CD14-positive monocyte (primary cell): ENCODE data around the gene IL17RA. TPM values are rescaled to one million over a fixed set of nuclear protein-coding genes. Genes with fewer than 3 reads are reported as not detected.

Experiments
- DNase-seq, 3 donors: peaks; one replicate each; pipeline ENCODE4 v3.0.0-alpha.2; 2011 to 2022
- H2AFZ ChIP-seq: 2 replicates; pipeline ENCODE4 v1.6.0; 2012; ENCODE audit warnings: mild to moderate bottlenecking, low read depth, low read length, inconsistent platforms; ENCODE audit not compliant: insufficient read depth, poor library complexity, severe bottlenecking
- H3K27ac ChIP-seq, 2 donors: 1 replicate in 1 of 2; 2 replicates in 1 of 2; pipeline ENCODE4 v1.5.1; 2012 to 2013; ENCODE audit warnings: low read length in 2 of 2, control low read depth in 1 of 2, inconsistent platforms in 1 of 2, low read depth in 1 of 2, mild to moderate bottlenecking in 1 of 2
- H3K27me3 ChIP-seq, 2 donors: one replicate each; pipeline versions ENCODE4 v1.6.0 to v1.6.1; 2011 to 2013; ENCODE audit warnings: low read length in 2 of 2; ENCODE audit not compliant: control insufficient read depth in 2 of 2, insufficient read depth in 2 of 2
- H3K36me3 ChIP-seq, 2 donors: replicated peaks in 1 of 2; 1 replicate in 1 of 2; 2 replicates in 1 of 2; pipeline versions ENCODE4 v1.5.1 to v1.6.1; 2012 to 2013; ENCODE audit warnings: low read length in 2 of 2, control low read depth in 1 of 2, inconsistent platforms in 1 of 2, mild to moderate bottlenecking in 1 of 2; ENCODE audit not compliant: insufficient read depth in 2 of 2, control insufficient read depth in 1 of 2
- H3K4me1 ChIP-seq, 2 donors: 1 replicate in 1 of 2; 2 replicates in 1 of 2; pipeline versions ENCODE4 v1.5.1 to v1.6.1; 2012 to 2013; ENCODE audit warnings: low read length in 2 of 2, control low read depth in 1 of 2, inconsistent platforms in 1 of 2, mild to moderate bottlenecking in 1 of 2, moderate library complexity in 1 of 2; ENCODE audit not compliant: insufficient read depth in 2 of 2, control insufficient read depth in 1 of 2
- H3K4me2 ChIP-seq: replicated peaks from 2 replicates; pipeline ENCODE3; 2012; ENCODE audit warnings: low read length, moderate library complexity, mild to moderate bottlenecking; ENCODE audit not compliant: poor library complexity, severe bottlenecking; ENCODE audit errors: extremely low read depth
- H3K4me3 ChIP-seq, 3 experiments: fragments of 200-600 bp in 1 of 3; sonication (generic) in 1 of 3; replicated peaks in 1 of 3; 1 replicate in 2 of 3; 2 replicates in 1 of 3; pipeline ENCODE4 v1.5.1; 2011 to 2013; ENCODE audit warnings: low read length in 3 of 3, mild to moderate bottlenecking in 3 of 3, control low read depth in 2 of 3, low read depth in 2 of 3, inconsistent platforms in 1 of 3, moderate library complexity in 1 of 3
- H3K79me2 ChIP-seq: 2 replicates; pipeline ENCODE4 v1.6.0; 2012; ENCODE audit warnings: mild to moderate bottlenecking, control low read depth, inconsistent platforms, low read length, moderate library complexity; ENCODE audit not compliant: insufficient read depth
- H3K9ac ChIP-seq: 2 replicates; pipeline ENCODE4 v1.6.0; 2017; ENCODE audit warnings: low read length, mild to moderate bottlenecking; ENCODE audit not compliant: insufficient read depth, poor library complexity, severe bottlenecking
- H3K9me3 ChIP-seq, 2 donors: replicated peaks in 1 of 2; 1 replicate in 1 of 2; 2 replicates in 1 of 2; pipeline versions ENCODE4 v1.5.1 to v1.6.1; 2012 to 2013; ENCODE audit warnings: low read length in 2 of 2, control low read depth in 1 of 2; ENCODE audit not compliant: control insufficient read depth in 1 of 2, insufficient read depth in 1 of 2
- H4K20me1 ChIP-seq: 2 replicates; pipeline ENCODE4 v1.6.0; 2012; ENCODE audit warnings: mild to moderate bottlenecking, low read length, control low read depth, moderate library complexity; ENCODE audit not compliant: insufficient read depth
- H3K27ac Mint-ChIP-seq, 7 donors: one replicate each; pipeline ENCODE4 v1.8.0; 2020; ENCODE audit warnings: mild to moderate bottlenecking in 7 of 7, mixed read lengths in 7 of 7, moderate library complexity in 6 of 7, inconsistent platforms in 2 of 7
- H3K27me3 Mint-ChIP-seq, 3 donors: one replicate each; pipeline ENCODE4 v1.8.0; 2021 to 2022; ENCODE audit warnings: low read depth in 3 of 3, mild to moderate bottlenecking in 3 of 3, mixed read lengths in 3 of 3, moderate library complexity in 3 of 3, inconsistent platforms in 1 of 3
- H3K36me3 Mint-ChIP-seq, 2 donors: one replicate each; pipeline ENCODE4 v1.8.0; 2020; ENCODE audit warnings: mixed read lengths in 2 of 2, inconsistent platforms in 1 of 2, mild to moderate bottlenecking in 1 of 2
- H3K4me1 Mint-ChIP-seq: one replicate; pipeline ENCODE4 v1.8.0; 2020; ENCODE audit warnings: mild to moderate bottlenecking, mixed read lengths
- H3K4me3 Mint-ChIP-seq, 2 donors: one replicate each; pipeline ENCODE4 v1.8.0; 2020; ENCODE audit warnings: mild to moderate bottlenecking in 2 of 2, mixed read lengths in 2 of 2, moderate library complexity in 1 of 2
- H3K9me3 Mint-ChIP-seq, 7 donors: one replicate each; pipeline ENCODE4 v1.8.0; 2020 to 2022; ENCODE audit warnings: mixed read lengths in 7 of 7, mild to moderate bottlenecking in 6 of 7, moderate library complexity in 6 of 7, inconsistent platforms in 2 of 7
- WGBS: methylation state at CpG from one replicate; pipeline ENCODE4 v1.1.5; 2013; ENCODE audit warnings: missing lambda C conversion rate; ENCODE audit not compliant: insufficient coverage; 5-methylcytosine and 5-hydroxymethylcytosine counted together
- intact Hi-C, 2 donors: fragments of 100-400 bp; cut with micrococcal nuclease; formaldehyde crosslinking; loops; one replicate each; pipeline versions ENCODE4 v1.15.0 to v1.15.1; 2023
- polyA plus RNA-seq, 3 donors: library from polyadenylated mRNA; depleted of rRNA in 1 of 3; unstranded in 2 of 3; stranded (reverse) in 1 of 3; fragments of 300-500 nt in 2 of 3; fragments of >200 nt in 1 of 3; fragmentation: Illumina TruSeq in 2 of 3; gene quantifications; 1 replicate in 2 of 3; 2 replicates in 1 of 3; pipeline ENCODE4 v1.2.3, GENCODE V29; 2012 to 2021
- TF ChIP-seq, protein P1 (sequence below): fragments of 200-600 bp; IDR thresholded peaks from one replicate; pipeline ENCODE4 v1.8.0; 2022; ENCODE audit warnings: antibody characterized with exemption, mild to moderate bottlenecking

Gene IL17RA
- polyA plus RNA-seq, 3 donors, result 68.3 to 118 (median 96.7) TPM

DNA sequence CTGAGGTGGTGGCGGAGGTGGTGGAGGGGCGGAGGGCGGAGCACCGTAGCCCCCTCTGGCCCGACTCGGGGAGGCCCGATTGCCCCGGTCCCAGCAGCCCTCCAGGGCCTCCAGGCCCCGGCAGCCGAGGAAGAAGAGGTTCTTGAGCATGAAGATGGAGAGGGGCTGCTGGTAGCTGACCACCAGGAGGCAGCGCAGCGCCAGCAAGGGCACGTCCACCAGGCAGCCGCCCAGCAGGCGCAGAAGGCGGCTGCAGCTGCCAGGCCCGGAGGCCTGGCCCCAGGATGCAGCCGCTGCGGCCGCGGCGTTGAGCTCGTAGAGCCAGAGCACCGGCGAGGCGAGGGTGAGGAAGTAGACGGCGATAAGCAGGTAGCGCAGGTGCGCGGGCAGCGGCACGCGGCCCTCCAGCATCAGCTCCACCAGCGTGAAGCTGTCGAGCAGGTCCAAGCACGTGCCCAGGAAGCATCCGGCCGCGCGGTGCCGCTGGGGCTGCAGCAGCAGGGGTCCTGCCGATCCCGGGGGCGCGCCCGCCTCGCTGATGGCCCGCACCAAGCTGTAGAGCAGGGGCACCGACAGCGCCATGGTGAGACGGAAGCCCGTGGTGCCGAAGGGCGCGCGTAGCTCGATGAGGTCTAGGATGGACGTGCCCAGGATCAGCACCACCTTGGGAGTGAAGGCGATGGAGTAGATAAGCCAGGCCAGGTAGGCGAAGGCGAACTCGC, 34.8 kb downstream of the IL17RA start:
- Histone ChIP-seq H3K36me3 (peaks cover 0 to 2% of the 10 kb centered on the region in 2 donors), H3K27me3 (peaks cover 3 to 8% of the 10 kb centered on the region in 2 donors), H3K9ac (peak overlapping the region; percentile 27), H4K20me1 (peaks cover 45% of the 10 kb centered on the region), H3K4me1 (peaks cover 62 to 67% of the 10 kb centered on the region in 2 donors), H3K79me2 (peaks cover 31% of the 10 kb centered on the region), H3K27ac (no peak overlapping the region), H2AFZ (no peak overlapping the region), H3K4me2 (peak overlapping the region; percentile 86), H3K4me3 (peak overlapping the region; percentile 10 to 79 (median 37)), H3K9me3 (no peaks in the 10 kb centered on the region)
- peak; percentile 40 to 63 (median 52) for DNase-seq
- H3K4me1 Mint-ChIP-seq, result peaks cover 63% of the 10 kb centered on the region
- TF ChIP-seq, protein P1, sequence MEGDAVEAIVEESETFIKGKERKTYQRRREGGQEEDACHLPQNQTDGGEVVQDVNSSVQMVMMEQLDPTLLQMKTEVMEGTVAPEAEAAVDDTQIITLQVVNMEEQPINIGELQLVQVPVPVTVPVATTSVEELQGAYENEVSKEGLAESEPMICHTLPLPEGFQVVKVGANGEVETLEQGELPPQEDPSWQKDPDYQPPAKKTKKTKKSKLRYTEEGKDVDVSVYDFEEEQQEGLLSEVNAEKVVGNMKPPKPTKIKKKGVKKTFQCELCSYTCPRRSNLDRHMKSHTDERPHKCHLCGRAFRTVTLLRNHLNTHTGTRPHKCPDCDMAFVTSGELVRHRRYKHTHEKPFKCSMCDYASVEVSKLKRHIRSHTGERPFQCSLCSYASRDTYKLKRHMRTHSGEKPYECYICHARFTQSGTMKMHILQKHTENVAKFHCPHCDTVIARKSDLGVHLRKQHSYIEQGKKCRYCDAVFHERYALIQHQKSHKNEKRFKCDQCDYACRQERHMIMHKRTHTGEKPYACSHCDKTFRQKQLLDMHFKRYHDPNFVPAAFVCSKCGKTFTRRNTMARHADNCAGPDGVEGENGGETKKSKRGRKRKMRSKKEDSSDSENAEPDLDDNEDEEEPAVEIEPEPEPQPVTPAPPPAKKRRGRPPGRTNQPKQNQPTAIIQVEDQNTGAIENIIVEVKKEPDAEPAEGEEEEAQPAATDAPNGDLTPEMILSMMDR, result peak; percentile 79
- peak overlapping the region; percentile 73 to 86 for H3K4me3 Mint-ChIP-seq
- H3K36me3 Mint-ChIP-seq, result peaks cover 0 to 13% of the 10 kb centered on the region in 2 donors
- intact Hi-C loops, result loop anchor here (2.0 to 5.0 kb wide), 4 partner anchors 13 to 38 kb away; partner anchors contain the start of genes HDHD5 (in 1 of the 2) and IL17RA (in 1 of the 2)
- peak overlapping the region in 1 of 7 donors; percentile 75 for H3K27ac Mint-ChIP-seq
- 38% methylated on average over 62 of the region's 63 CpGs for WGBS
- H3K27me3 Mint-ChIP-seq, result peaks cover 0 to 21% (median 8%) of the 10 kb centered on the region in 3 donors
- peaks cover 0 to 5% (median 0%) of the 10 kb centered on the region in 7 donors for H3K9me3 Mint-ChIP-seq

DNA sequence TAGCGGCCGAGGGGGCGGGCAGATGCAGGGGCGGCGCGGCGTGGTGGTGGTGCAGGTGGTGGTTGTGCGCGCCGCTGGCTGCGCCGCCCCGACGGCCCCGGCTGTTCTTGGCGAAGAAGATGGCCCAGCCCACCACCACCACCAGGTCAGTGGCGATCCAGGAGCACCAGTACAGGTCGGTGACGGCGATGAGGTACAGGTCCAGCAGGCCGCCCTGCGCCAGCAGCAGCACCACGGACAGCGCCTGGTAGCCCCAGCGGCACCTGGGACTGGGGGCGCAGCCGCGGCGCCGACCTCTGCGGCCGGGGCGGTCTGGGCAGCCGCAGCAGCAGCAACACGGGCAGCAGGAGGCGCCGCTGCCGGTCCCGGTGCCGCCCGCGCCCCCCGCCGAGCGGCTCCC, 35.5 kb downstream of the IL17RA start:
- Histone ChIP-seq H3K4me2 (peak overlapping the region; percentile 86), H3K27me3 (peaks cover 3 to 8% of the 10 kb centered on the region in 2 donors), H3K79me2 (peaks cover 26% of the 10 kb centered on the region), H3K9me3 (no peaks in the 10 kb centered on the region), H3K9ac (no peak overlapping the region), H3K4me1 (peaks cover 55 to 60% of the 10 kb centered on the region in 2 donors), H3K36me3 (no peaks in the 10 kb centered on the region), H4K20me1 (peaks cover 40% of the 10 kb centered on the region), H3K27ac (no peak overlapping the region), H3K4me3 (peak overlapping the region; percentile 22 to 79 (median 34)), H2AFZ (no peak overlapping the region)
- Mint-ChIP-seq H3K4me1 (peaks cover 56% of the 10 kb centered on the region), H3K27ac (no peak overlapping the region), H3K9me3 (peaks cover 0 to 5% (median 0%) of the 10 kb centered on the region in 7 donors), H3K36me3 (peaks cover 0 to 6% of the 10 kb centered on the region in 2 donors), H3K4me3 (peak overlapping the region; percentile 62 to 80), H3K27me3 (peaks cover 0 to 21% (median 8%) of the 10 kb centered on the region in 3 donors)
- peak in 2 of 3 donors; percentile 40 to 46 for DNase-seq
- TF ChIP-seq, protein P1, result no peak
- WGBS, result 6% methylated on average over 36 of the region's 45 CpGs
- intact Hi-C loops, result loop anchor here (2.0 to 5.0 kb wide), 2 partner anchors 13 to 37 kb away; partner anchors contain the start of gene HDHD5 (in 1 of the 2)
